SHP77 treated with DMSO at 0.1 percent for 48 hours (cell line): ENCODE data around the gene HYOU1.
"Not testable (repeated sequence)": the region's sequence is repeated elsewhere in the genome, so short reads cannot be mapped to it uniquely, and the experiment has no call there.

Experiments used
- DNase-seq: peaks from one replicate; lab custom pipeline; 2025; lab: John Stamatoyannopoulos, UW

The HYOU1 gene, protein sequence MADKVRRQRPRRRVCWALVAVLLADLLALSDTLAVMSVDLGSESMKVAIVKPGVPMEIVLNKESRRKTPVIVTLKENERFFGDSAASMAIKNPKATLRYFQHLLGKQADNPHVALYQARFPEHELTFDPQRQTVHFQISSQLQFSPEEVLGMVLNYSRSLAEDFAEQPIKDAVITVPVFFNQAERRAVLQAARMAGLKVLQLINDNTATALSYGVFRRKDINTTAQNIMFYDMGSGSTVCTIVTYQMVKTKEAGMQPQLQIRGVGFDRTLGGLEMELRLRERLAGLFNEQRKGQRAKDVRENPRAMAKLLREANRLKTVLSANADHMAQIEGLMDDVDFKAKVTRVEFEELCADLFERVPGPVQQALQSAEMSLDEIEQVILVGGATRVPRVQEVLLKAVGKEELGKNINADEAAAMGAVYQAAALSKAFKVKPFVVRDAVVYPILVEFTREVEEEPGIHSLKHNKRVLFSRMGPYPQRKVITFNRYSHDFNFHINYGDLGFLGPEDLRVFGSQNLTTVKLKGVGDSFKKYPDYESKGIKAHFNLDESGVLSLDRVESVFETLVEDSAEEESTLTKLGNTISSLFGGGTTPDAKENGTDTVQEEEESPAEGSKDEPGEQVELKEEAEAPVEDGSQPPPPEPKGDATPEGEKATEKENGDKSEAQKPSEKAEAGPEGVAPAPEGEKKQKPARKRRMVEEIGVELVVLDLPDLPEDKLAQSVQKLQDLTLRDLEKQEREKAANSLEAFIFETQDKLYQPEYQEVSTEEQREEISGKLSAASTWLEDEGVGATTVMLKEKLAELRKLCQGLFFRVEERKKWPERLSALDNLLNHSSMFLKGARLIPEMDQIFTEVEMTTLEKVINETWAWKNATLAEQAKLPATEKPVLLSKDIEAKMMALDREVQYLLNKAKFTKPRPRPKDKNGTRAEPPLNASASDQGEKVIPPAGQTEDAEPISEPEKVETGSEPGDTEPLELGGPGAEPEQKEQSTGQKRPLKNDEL

DNA sequence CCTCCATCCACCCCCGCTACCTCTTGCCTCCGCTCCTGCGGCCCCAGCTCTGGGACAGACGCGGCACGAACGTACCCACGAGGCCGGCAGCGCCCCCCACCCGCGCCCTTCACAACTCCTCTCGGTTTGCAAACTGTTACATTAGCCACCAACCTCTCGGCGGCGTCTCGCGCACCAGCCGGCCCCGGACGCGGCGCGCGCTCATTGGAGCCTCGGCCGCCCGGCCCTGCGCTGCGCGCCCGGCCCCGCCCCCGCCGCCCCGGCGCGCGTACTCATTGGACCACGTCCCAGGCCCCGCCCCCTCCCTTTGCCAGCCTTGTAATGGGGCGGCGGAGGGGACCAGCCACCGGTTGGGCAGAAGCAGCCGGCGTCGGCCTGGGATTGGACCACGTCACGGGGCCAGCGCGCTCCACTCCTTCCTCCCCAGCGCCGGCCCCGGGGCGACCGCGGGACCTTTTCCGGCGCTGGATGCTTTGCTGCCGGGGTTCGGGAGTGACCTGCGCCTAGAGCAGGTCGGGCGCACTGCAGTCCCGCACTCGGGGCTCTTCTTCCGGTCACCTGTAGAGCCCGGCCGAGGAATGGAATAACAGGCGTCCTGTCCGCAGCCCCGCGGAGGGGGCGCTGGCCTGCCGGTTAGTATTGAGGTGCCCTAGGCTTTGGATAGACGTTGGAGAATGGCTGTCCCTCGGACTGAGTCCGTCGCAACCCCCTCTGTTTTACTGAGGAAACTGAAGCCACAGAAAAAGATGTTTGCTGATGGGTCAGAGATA is at the start of gene HYOU1:
HYOU1 (minus strand) TSS at position 206 of the 770 bp plus-strand sequence. CDS start 1,045 bp downstream, outside the sequence.
- DNase-seq = peak; percentile 91

DNA sequence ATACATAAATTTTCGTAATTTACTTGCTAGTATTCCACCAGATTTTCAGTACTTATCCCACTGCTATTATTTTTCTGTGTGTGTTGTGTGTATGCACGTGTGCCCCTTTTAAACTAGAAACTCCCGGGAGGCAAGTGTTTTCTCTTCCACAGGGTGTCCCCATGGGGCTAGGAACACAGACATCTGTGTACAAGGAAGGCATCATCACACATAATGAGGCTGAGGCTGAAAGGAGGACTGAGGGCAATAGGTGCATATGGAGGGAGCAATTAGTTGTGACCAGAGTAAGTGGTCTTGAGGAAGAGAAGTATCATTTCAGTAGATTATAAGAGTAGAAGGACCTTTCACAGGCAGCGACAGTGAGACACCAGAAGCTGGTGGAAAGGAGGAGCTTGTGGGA is 46.8 kb upstream of the HYOU1 start:
- no peak for DNase-seq

DNA sequence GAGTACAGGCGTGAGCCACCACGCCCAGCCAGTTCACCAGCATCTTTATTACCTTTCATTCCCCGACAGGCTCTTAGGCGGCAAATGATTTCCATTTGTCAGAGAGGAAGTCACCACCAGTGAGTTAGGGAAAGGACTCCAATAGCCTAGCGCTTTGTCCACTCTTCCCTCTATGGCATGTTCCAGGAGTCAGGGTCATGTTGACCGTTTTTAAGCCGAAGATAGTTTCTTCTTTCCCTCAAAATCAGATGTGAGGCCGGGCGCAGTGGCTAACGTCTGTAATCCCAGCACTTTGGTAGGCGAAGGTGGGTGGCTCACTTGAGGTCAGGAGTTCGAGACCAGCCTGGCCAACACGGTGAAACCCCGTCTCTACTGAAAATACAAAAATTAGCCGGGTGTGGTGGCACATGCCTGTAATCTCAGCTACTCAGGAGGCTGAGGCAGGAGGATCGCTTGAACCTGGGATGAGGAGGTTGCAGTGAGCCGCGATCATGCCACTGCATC is 46.2 kb upstream of the HYOU1 start:
- DNase-seq = not testable (repeated sequence)

DNA sequence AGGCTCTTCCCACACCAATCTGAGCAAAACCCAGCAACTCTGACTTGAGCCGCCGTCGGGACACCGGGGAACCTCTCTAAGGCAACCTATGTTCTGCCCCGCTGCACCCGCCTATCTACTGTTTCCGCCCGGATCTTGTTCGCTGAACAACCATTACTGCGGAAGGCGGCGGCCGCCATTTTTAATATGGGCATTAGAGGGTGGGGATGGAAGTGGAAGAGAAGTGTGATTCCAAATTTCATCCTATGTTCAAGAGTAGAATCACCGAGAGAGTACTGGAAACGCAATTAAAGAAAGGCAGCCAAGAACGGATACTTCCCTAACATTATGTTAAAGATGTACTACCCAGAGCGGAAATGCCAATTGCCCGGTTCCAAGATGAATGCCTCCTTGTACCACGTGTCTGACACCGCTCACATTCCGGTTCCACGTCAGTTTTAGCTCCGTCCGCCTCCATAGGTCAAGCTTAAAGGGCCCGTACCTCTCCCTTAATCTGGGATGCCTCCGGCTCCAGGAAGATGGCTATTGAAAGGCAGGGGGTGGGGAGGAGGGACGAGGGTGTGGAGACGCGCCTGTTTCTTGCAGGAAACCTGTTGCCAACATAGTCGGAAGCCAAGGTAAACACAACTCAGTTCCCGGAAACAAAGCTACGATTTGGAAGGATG is 44.9 kb upstream of the HYOU1 start, which contains the start of gene DPAGT1:
DPAGT1 (minus strand) TSS at position 95 of the 665 bp plus-strand sequence. CDS start 198 bp downstream, outside the sequence.
- peak; percentile 95 for DNase-seq

DNA sequence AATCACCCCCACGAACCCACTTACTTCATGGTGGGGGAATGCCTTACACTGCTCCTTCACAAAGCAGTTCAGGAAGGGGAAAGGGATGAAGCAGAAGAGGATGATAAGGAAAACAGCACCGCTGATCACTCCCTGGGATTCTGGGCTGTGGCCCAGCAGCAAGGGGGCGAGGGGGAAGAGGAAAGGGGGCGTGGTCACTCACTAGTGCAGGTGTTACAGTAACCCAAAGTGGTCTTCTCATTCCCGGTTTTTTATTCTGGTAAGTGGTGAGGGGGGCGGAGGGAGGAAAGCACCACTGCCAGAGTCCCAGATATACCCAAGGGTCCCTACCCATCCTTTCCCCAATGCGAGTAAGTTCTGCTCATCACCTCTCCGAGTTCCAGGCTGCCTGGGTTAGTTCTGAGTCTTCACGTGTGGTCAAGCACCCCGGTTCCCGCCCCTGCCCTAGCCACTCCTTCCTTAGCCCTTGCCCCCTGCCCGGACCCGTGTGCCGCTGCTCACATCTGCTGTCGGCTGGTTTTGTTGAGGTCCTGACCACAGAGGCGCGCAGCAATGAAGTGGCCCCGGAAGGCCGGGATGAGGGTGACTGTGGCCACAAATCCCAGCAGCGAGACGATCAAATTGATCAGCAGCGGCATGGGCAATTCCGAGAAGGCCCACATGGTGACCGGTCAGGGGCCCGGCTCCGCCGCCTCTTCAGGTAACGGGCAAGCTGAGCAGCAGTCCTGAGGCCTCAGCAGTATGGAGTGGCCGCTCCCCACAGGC is 44.2 kb upstream of the HYOU1 start:
- no peak for DNase-seq

DNA sequence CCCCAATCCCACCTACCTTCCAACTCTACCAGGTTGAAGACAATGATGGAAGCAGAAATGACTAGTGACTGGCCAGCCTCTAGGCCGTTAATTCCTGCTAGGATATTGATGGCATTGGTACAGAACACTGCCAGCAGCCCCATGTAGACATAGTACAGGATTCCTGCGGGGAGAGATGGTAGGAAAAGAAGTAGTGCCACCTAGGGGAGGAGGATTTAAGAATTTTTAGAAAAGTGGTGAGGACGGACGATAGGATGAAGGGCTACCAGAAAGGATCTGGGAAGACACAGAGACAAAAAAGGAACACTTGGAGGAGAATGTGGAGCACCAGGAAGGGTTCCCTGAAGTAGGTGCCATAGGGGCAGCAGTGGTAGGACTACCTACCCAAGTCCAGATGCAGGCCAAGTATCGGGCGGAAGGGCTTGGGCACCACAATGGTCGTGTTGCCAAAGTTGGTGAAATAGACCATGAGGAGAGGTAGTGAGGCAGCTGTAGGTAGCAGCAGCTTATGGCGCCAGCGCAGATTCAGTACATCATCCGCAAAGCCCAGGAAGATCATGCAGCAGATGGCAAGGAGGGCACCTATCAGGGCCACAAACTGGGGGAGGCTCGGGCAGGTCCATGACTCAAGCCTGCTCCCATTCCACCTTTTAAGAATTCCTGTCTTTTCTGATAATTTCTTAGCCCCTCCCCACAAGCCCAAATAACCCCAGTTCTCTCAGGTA is 43.4 kb upstream of the HYOU1 start:
- peak; percentile 67 for DNase-seq

DNA sequence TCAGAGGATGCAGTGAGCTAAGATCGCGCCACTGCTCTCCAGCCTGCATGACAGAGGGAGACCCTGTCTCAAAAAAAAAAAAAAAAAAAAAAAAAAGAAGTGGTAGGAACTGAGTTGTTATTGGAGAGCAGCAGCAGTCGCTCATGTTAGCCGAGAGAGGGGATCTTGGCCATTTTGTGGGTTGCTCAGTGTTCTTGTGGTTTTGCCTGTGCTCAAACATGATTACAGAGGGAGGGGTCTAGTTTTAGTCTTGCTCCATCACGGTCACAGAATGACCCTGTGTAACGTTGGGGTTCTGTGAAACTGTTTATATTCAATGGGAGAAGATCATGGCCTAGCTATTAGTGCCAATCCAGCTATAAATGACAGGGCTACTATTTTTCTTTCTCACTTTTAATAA is 42.7 kb upstream of the HYOU1 start:
- DNase-seq = no peak

DNA sequence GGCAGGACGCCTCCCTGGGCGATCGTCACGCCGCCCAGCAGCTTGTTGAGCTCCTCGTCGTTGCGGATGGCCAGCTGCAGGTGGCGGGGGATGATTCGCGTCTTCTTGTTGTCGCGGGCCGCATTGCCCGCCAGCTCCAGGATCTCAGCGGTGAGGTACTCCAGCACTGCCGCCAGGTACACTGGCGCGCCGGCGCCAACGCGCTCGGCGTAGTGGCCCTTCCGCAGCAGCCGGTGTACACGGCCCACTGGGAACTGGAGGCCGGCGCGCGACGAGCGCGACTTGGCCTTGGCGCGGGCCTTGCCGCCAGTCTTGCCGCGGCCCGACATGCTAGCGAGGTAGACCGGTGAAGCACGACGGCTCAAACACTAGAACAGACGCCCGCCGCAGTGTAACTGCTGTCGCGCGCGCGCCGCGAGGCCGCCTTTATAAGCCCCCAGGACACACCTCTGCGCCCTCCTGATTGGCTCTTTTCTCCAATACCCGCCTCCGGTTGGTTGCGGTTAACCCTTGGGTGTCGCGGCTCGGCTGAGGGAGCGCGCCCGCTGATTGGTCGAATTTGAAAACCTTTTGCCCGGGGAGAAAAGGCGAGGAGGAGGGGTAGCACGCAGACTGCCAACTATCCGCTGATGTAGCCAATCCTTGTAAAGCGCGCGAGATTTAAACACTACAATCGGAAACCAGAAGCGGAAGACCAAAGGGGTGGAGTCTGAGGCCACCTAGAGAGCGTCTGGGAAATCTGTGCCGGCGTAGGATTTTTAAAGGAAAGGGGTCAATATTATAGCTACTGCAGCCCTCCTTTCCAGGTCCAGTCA is 38.3 kb upstream of the HYOU1 start:
- DNase-seq = peak; percentile 98

DNA sequence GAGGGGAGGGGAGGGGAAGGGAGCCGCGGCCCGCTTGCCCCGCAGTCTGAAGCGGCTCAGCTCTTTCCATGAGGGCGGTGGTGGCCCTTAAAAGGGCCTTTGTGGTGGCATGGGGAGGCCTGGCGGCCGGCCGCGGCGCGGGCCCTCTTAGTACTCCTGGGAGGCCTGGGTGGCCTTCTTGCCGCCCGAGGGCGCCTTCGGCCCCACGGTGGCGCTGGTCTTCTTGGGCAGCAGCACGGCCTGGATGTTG is 37.7 kb upstream of the HYOU1 start:
- DNase-seq = no peak

DNA sequence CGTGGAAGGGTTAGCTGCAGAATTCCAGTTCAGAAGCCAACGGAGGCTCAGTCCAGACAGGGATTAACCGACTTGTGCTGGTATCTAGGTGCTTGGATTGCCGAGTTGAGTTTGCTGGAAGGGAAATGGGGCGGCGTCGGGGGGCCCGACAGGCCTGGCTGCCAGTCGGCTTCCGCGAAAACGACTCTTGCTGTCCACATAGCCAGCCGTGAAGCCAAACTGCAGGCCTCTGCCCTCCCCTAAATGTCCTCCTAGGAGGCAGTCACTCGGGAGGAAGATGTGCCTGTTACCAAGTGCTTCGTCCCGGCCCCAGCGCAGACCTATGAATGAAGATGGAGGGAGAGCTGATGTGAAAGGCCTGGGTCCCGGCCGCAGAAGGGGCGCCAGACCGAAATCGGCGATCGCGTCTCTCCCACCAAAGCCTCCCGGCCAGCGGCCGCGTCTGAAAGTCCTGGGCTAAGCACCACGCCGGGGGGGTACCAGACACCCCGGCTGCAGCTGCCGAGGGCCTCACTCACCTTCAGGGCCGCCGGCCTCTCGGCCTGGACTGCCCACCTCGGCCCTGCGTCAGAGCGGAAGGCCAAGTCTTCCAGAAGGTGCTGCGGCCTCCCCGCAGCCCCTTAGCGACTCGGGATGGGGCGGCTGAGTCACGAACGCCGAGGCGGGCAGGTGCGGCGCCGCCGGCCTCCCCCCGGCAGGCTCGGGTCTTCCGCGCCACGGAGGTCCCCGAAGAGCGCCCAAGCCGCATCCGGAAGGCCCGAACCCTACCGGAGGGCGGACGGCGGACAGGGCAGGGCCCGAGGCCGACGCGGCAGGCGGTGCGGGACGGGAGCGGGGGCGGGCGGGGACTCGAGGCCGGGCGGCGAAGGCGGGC is 37.2 kb upstream of the HYOU1 start:
- no peak for DNase-seq

DNA sequence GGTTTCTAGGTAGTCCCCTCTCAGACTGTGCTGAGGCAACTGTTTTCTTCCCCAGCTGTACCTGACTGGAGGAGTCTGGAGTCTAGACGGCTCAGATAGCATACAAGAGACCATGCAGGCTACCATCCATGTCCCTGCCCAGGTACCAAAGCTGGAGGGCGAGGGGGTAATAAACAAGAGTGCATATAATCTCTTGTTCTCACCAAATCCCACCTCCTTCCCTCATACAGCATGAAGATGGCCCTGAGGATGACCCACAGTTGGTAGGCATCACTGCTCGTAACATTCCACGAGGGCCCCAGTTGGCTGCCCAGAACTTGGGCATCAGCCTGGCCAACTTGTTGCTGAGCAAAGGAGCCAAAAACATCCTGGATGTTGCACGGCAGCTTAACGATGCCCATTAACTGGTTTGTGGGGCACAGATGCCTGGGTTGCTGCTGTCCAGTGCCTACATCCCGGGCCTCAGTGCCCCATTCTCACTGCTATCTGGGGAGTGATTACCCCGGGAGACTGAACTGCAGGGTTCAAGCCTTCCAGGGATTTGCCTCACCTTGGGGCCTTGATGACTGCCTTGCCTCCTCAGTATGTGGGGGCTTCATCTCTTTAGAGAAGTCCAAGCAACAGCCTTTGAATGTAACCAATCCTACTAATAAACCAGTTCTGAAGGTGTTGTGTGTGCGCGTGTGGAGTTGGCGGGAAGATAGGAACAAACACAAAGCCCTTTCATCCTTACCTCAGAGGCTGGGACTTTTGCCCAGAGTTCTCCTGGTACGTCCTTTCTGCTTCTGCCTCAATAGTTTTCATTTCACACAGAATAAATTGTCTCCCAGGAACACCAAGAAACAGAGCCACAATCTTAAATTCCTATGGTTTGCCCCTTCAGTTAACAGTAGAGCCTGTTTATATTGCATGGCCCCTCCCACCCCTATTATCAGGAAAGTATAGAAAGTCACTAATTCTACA is 36.2 kb upstream of the HYOU1 start:
- DNase-seq = no peak

DNA sequence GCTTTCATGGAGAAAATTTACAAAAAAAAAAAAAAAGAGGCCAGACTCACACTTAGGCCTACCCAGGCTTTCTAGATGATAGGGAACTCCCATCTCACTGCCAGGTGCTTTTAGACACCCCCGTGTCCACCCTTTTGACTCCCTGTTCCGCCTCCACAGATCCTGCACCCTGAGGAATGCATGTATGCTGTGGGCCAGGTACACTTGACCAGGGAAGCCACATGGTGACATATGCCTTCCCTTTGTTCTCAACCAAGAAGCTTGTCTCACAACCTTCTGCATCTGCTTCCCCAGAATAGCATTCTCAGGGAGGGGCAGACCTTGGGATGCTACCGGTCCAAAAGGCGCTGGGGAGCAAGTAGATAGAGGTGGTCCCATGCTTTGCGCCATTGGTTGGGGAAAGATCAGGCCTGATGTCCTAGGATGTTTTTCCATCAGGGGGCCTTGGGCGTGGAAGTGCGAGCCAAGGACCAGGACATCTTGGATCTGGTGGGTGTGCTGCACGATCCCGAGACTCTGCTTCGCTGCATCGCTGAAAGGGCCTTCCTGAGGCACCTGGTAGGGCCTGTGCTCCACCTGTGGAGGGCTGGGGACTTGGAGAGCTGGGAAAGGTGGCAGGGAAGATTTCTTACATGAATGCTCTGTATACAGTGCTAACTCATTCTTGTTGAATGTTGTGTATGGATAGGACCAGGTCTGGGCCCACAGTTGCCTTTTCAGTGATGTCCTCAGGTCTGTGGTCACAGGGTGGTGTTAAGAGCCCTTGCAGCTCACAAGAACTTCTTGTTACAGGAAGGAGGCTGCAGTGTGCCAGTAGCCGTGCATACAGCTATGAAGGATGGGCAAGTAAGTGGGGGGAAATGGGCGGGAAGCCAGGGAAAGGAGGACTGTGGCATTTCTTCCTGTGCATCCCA is 35.2 kb upstream of the HYOU1 start:
- DNase-seq = no peak

DNA sequence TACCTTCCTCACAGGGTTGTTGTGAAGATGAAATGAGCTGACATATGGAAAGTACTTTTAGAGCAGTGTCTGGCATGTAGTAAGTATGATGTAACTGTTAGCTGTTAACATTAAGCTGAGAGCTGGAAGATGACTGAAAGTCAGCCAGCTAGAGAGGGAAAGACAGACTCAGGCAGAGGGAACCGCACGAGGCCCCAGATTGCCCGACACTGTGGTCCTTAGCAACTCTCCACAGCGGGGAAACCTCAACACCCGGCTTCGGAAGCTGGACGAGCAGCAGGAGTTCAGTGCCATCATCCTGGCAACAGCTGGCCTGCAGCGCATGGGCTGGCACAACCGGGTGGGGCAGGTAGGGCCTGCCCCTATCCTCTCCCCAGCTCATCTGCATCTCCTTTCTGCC is 34.2 kb upstream of the HYOU1 start:
- DNase-seq = no peak

DNA sequence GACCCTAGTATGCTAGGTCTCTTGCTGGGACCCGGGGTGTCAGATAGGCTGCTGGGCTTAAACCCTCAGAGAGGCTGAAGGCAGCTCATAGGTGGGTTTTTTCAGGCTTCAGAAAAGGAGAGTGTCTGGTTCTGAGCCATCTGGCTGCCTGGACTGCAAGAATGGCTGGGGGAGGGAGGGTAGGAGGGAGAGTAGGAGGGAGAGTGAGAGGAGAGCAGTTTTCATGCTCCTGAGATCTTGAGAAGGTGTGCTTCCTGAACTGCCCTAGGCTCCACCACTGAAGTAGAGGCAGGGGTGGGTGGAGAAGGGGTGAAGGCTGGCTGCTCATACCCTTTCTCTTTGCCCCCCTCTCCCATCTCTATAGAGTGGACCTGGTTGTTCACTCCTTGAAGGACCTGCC is 32.3 kb upstream of the HYOU1 start:
- no peak for DNase-seq

DNA sequence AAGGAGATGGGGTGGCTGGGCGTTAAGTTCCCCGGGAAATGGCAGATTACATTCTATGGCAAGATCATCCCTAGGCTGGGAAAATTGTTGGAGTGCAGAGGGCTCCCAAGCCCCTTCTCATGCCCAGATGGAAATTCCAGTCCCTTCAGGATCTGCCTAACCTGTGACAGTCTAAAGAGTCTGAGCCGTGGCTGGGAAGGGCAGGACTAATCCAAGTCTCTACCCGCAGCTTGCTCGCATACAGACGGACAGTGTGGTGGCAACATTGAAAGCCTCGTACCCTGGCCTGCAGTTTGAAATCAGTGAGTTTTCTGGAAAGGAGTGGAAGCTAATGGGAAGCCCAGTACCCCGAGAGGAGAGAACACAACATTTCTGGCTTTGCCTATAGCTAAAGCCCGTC is 31.4 kb upstream of the HYOU1 start:
- DNase-seq = no peak

DNA sequence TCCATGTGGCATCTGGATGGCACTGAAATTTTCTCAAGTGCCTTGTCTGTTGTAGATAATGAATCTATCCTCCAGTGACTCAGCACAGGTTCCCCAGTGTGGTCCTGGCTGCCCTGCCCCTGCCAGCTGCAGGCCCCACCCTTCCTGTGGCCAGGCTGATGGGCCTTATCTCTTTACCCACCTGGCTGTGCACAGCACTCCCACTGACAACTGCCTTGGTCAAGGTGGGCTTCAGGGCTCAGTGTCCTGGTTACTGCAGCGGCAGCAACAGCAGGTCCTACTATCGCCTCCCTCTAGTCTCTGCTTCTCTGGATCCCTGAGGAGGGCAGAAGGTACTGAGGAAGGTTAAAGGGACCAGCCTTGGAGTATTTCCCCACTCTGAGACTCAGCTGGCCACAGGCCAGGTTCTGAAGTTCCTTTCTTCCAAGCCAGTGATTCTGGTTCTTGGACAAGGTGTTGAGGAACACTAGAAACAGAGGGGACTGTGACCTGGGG is 30.8 kb upstream of the HYOU1 start:
- DNase-seq = no peak
